Muscle of leg (tissue), 11 donors: ENCODE measurements around the gene RAB40AL. TPM values are rescaled to one million over a fixed set of nuclear protein-coding genes. Genes with fewer than 3 reads are reported as not detected.

ENCODE experiments used
- DNase-seq: peaks from one replicate; pipeline ENCODE4 v3.0.0; 2013
- H3K27ac ChIP-seq: one replicate; pipeline ENCODE4 v1.5.1; 2013; ENCODE audit warnings: mild to moderate bottlenecking, low read length, control low read depth
- H3K27me3 ChIP-seq: one replicate; pipeline ENCODE4 v1.6.1; 2013; ENCODE audit warnings: low read length; ENCODE audit not compliant: control insufficient read depth, insufficient read depth
- H3K36me3 ChIP-seq: one replicate; pipeline ENCODE4 v1.6.1; 2013; ENCODE audit warnings: low read length; ENCODE audit not compliant: control insufficient read depth, insufficient read depth
- H3K4me1 ChIP-seq: one replicate; pipeline ENCODE4 v1.6.1; 2013; ENCODE audit warnings: low read length; ENCODE audit not compliant: control insufficient read depth, insufficient read depth
- H3K4me3 ChIP-seq: one replicate; pipeline ENCODE4 v1.5.1; 2013; ENCODE audit warnings: low read length, control low read depth
- H3K9me3 ChIP-seq: replicated peaks from 2 replicates; pipeline ENCODE4 v1.6.1; 2013; ENCODE audit warnings: low read depth, low read length; ENCODE audit not compliant: control insufficient read depth
- WGBS: methylation state at CpG from one replicate; pipeline ENCODE4 v1.1.5; 2013; ENCODE audit warnings: missing lambda C conversion rate; ENCODE audit not compliant: insufficient coverage; 5-methylcytosine and 5-hydroxymethylcytosine counted together
- polyA plus RNA-seq, 8 donors: library from polyadenylated mRNA; unstranded; fragments of 120-200 nt; gene quantifications; one replicate each; pipeline versions ENCODE4 v1.2.1 to v1.2.3, GENCODE V29; 2013; ENCODE audit warnings: inconsistent platforms in 1 of 8, low replicate concordance in 1 of 8; ENCODE audit not compliant: insufficient read length in 8 of 8, insufficient read depth in 1 of 8
- total RNA-seq: library from RNA; stranded (reverse); fragments of 120-200 nt; gene quantifications from one replicate; pipeline ENCODE4 v1.2.4, GENCODE V29; 2013

RAB40AL gene
- total and polyA plus RNA-seq, 9 donors: 0.18 to 0.31 (median 0.21) TPM; not detected in 5

DNA sequence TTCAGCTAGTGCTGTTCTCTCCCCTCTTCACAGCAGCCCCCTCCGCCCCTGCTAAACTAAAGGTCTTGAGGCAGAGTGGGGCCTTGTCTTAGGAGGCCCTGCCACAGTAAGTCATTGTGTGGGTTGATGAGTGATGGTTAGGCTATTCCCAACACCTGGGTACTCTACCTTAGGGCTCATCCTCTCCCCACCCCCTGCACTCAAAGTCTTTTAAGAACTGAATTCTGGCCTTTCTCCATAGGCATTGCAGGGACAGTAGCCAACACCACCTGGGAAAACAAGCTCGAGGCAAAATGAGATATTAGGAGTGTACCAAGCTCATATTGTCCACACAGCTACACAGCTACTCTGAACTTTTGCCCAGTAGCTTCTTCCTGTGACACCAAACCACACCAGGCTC lies 42.5 kb downstream of the RAB40AL start:
- Histone ChIP-seq H3K36me3 (no peaks in the 10 kb centered on the region), H3K9me3 (no peaks in the 10 kb centered on the region), H3K27ac (no peak overlapping the region), H3K27me3 (peaks cover 29% of the 10 kb centered on the region), H3K4me3 (no peak overlapping the region), H3K4me1 (no peaks in the 10 kb centered on the region)
- 83% methylated on average over 1 of the region's 2 CpGs for WGBS
- no peak for DNase-seq

DNA sequence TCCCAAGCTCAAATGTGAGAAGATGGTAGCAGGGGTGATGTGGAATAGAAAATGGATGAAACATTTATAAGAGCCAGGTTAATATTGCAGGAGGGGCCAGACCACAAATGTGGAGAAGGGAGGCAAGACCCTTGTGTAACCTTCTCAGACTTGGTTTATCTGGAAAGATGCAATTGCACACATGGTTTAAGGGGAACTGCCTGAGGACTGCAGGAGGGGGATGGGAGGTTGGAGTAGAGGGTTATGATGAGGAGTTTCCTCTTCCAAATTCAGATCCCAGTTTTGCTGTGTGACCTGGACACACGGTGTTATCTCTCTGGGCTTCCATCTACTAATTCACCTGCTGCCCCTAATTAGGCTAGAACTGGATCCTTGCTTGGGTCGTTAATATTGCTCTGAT lies 46.1 kb downstream of the RAB40AL start:
- H3K4me3 ChIP-seq: no peak overlapping the region
- DNase-seq: no peak
- no peaks in the 10 kb centered on the region for H3K4me1 ChIP-seq
- H3K27me3 ChIP-seq: peaks cover 36% of the 10 kb centered on the region
- H3K36me3 ChIP-seq: no peaks in the 10 kb centered on the region
- WGBS: no CpG with 5 or more reads among the region's 2 CpGs
- no peaks in the 10 kb centered on the region for H3K9me3 ChIP-seq
- H3K27ac ChIP-seq: no peak overlapping the region

DNA sequence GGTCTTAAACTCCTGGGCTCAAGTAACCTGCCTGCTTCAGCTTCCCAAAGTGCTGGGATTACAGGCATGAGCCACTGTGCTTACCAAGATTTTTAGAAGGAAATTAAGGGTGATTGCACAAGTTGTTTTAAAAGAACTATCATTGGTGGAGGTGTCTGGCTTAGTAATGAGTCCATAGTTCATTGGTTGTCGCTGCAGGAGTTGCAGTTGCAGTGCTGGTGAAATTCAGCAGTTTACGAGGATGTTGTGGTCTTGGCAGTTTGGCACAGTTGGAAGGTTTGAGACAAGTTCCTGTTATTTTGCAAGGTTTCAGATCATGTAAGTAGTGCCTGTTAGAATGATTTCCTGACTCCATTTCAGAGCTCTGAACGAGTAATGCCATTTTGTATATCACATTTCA lies 48.1 kb downstream of the RAB40AL start:
- Histone ChIP-seq H3K27me3 (peaks cover 25% of the 10 kb centered on the region), H3K9me3 (no peaks in the 10 kb centered on the region), H3K4me3 (no peak overlapping the region), H3K36me3 (no peaks in the 10 kb centered on the region), H3K27ac (no peak overlapping the region), H3K4me1 (no peaks in the 10 kb centered on the region)
- WGBS: 48% methylated on average over 3 of the region's 3 CpGs
- no peak for DNase-seq

Other genes with a start within 250 kb of the RAB40AL start
- 27.9 TPM for gene GPRASP2, start 224.8 kb upstream of the RAB40AL start, total RNA-seq
- gene GPRASP2, start 224.8 kb upstream of the RAB40AL start, polyA plus RNA-seq: 10 to 100 TPM; 15.2 to 27.5 (median 20.7) TPM
- 5.2 TPM for gene GPRASP3, start 216.5 kb upstream of the RAB40AL start, total RNA-seq
- 1 to 10 TPM; 5.1 to 9.5 (median 7.5) TPM for gene GPRASP3, start 216.5 kb upstream of the RAB40AL start, polyA plus RNA-seq
- 0.49 TPM for gene BEX1, start 126.9 kb downstream of the RAB40AL start, total RNA-seq
- gene BEX1, start 126.9 kb downstream of the RAB40AL start, polyA plus RNA-seq: 1 to 10 TPM in 7 of 8 donors, under 1 TPM in 1; 0.74 to 3.0 (median 2.0) TPM
- gene NXF3, start 155.9 kb downstream of the RAB40AL start, total RNA-seq: not detected
- gene NXF3, start 155.9 kb downstream of the RAB40AL start, polyA plus RNA-seq: under 1 TPM in 2 of 8 donors, not detected in 6; 0.08 to 0.39 TPM